ENCODE data around the gene TSEN2. TPM values are rescaled to one million over a fixed set of nuclear protein-coding genes. Genes with fewer than 3 reads are reported as not detected.

Gene TSEN2
- total RNA-seq, 1 experiment from 2014 or later: 22.0 TPM

GRCh38 chr3:12527757-12528143 lies 43.5 kb downstream of the TSEN2 start:
- Histone ChIP-seq H3K4me1 (ENCODE audit: insufficient read depth, low read length) (no peaks in the 10 kb centered on the region), H3K9me3 (ENCODE audit: control insufficient read depth, low read depth, low read length) (no peaks in the 10 kb centered on the region), H3K14ac (ENCODE audit: insufficient read depth, low read length) (no peak overlapping the region), H4K8ac (replicated peaks; ENCODE audit: insufficient read length, low read depth, low read length) (no peak overlapping the region), H3K23me2 (ENCODE audit: insufficient read length, low read depth, low read length, poor library complexity, severe bottlenecking) (no peaks in the 10 kb centered on the region), H3K79me2 (ENCODE audit: insufficient read depth, low read length) (no peaks in the 10 kb centered on the region), H3K23ac (ENCODE audit: insufficient read length, low read depth, low read length) (no peak overlapping the region), H3K79me1 (ENCODE audit: insufficient read depth, low read depth, low read length, poor library complexity, severe bottlenecking) (no peaks in the 10 kb centered on the region), H4K5ac (ENCODE audit: insufficient read length, low read depth, low read length) (no peak overlapping the region), H4K91ac (ENCODE audit: insufficient read length, low read depth, low read length) (no peak overlapping the region), H2BK20ac (ENCODE audit: low read depth, low read length, poor library complexity, severe bottlenecking) (no peak overlapping the region), H2BK12ac (ENCODE audit: insufficient read length, low read depth, low read length) (no peak overlapping the region), H2BK120ac (ENCODE audit: low read depth, low read length, poor library complexity, severe bottlenecking) (no peak overlapping the region), H3K56ac (ENCODE audit: insufficient read length, low read depth, low read length) (no peak overlapping the region), H3K4me2 (ENCODE audit: insufficient read depth, insufficient read length, low read length) (no peak overlapping the region), H3T11ph (ENCODE audit: low read length) (no peak overlapping the region), H2BK5ac (ENCODE audit: insufficient read length, low read length) (no peak overlapping the region), H3K27me3 (ENCODE audit: insufficient read depth, low read length) (no peaks in the 10 kb centered on the region), H3K4ac (ENCODE audit: low read depth, low read length) (no peak overlapping the region), H2BK15ac (ENCODE audit: low read depth, low read length) (no peak overlapping the region), H3K18ac (ENCODE audit: insufficient read length, low read depth, low read length) (no peak overlapping the region), H2AK5ac (ENCODE audit: insufficient read length, low read length) (no peak overlapping the region), H3K9ac (ENCODE audit: extremely low read depth, insufficient read length, low read length) (no peak overlapping the region), H2AFZ (ENCODE audit: low read length) (no peak overlapping the region), H4K20me1 (ENCODE audit: control insufficient read depth, insufficient read depth, insufficient read length) (no peaks in the 10 kb centered on the region), H3K27ac (ENCODE audit: insufficient read length, low read depth, low read length) (no peak overlapping the region)
- H3K27me3 Mint-ChIP-seq (ENCODE audit: low read depth): no peaks in the 10 kb centered on the region
- H3K4me1 Mint-ChIP-seq: no peaks in the 10 kb centered on the region
- H3K9me3 Mint-ChIP-seq: no peaks in the 10 kb centered on the region
- no CpG with 5 or more reads among the region's 3 CpGs for WGBS (ENCODE audit: extremely low coverage, insufficient read length, low lambda C conversion rate)
- H3K36me3 Mint-ChIP-seq (ENCODE audit: insufficient read depth in 1 of 3, low read depth in 3 of 3): peaks cover 17 to 31% (median 29%) of the 10 kb centered on the region in 3 experiments; a peak in 6 of 7 replicates
- no peak overlapping the region for H3K27ac Mint-ChIP-seq
- DNase-seq: no peak
- TF ChIP-seq, protein P1, sequence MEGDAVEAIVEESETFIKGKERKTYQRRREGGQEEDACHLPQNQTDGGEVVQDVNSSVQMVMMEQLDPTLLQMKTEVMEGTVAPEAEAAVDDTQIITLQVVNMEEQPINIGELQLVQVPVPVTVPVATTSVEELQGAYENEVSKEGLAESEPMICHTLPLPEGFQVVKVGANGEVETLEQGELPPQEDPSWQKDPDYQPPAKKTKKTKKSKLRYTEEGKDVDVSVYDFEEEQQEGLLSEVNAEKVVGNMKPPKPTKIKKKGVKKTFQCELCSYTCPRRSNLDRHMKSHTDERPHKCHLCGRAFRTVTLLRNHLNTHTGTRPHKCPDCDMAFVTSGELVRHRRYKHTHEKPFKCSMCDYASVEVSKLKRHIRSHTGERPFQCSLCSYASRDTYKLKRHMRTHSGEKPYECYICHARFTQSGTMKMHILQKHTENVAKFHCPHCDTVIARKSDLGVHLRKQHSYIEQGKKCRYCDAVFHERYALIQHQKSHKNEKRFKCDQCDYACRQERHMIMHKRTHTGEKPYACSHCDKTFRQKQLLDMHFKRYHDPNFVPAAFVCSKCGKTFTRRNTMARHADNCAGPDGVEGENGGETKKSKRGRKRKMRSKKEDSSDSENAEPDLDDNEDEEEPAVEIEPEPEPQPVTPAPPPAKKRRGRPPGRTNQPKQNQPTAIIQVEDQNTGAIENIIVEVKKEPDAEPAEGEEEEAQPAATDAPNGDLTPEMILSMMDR (conservative IDR thresholded peaks at IDR 0.05): no peak
- no peak overlapping the region for H3K4me3 Mint-ChIP-seq

Measured in H9 (cell line).